BLaER1 (cell line): ENCODE data around the gene GPER1.
"Not testable (repeated sequence)": the region's sequence is repeated elsewhere in the genome, so short reads cannot be mapped to it uniquely, and the experiment has no call there.

Experiments used
- H3K27ac ChIP-seq: shearing (Covaris generic); formaldehyde crosslinking; 2 replicates; pipeline ENCODE4 v1.8.1; 2022
- H3K27me3 ChIP-seq: shearing (Covaris generic); formaldehyde crosslinking; 2 replicates; pipeline ENCODE4 v1.8.1; 2022
- H3K36me3 ChIP-seq: shearing (Covaris generic); formaldehyde crosslinking; 2 replicates; pipeline ENCODE4 v1.8.1; 2022
- H3K4me1 ChIP-seq: shearing (Covaris generic); formaldehyde crosslinking; 2 replicates; pipeline ENCODE4 v1.8.1; 2022
- H3K4me2 ChIP-seq: shearing (Covaris generic); formaldehyde crosslinking; 2 replicates; pipeline ENCODE4 v1.8.1; 2022
- H3K4me3 ChIP-seq: shearing (Covaris generic); formaldehyde crosslinking; 2 replicates; pipeline ENCODE4 v1.8.1; 2022
- H3K9ac ChIP-seq: shearing (Covaris generic); formaldehyde crosslinking; 2 replicates; pipeline ENCODE4 v1.8.1; 2022
- H3K9me3 ChIP-seq: shearing (Covaris generic); formaldehyde crosslinking; 2 replicates; pipeline ENCODE4 v1.8.1; 2022
- H4K20me1 ChIP-seq: shearing (Covaris generic); formaldehyde crosslinking; 2 replicates; pipeline ENCODE4 v1.8.1; 2022
- Cebpa-rat ChIP-seq: shearing (Covaris generic); IDR thresholded peaks from 2 replicates; pipeline ENCODE4 v1.8.1; 2022

GPER1 gene

GRCh38 chr7:1065585-1066241 lies 22.2 kb upstream of the GPER1 start:
- Histone ChIP-seq H4K20me1 (peaks cover 53% of the 10 kb centered on the region), H3K4me3 (peak overlapping the region; percentile 27; the same call in 1 of the 2 replicates), H3K4me1 (peaks cover 59% of the 10 kb centered on the region), H3K9me3 (no peaks in the 10 kb centered on the region), H3K36me3 (0 out of 2 replicates have a peak, but pooled peaks cover under 1% of the 10 kb centered on the region), H3K9ac (0 out of 2 replicates have a peak overlapping the region, but pooled peaks have one; percentile 42), H3K27me3 (no peaks in the 10 kb centered on the region), H3K4me2 (peak overlapping the region; percentile 89), H3K27ac (no peak overlapping the region)
- no peak for TF ChIP-seq Cebpa-rat

GRCh38 chr7:1066242-1066588 lies 21.7 kb upstream of the GPER1 start:
- H3K4me1 ChIP-seq, result peaks cover 54% of the 10 kb centered on the region
- H3K4me2 ChIP-seq, result peak overlapping the region; percentile 89
- no peak overlapping the region for H3K9ac ChIP-seq
- no peak overlapping the region; the same call in 1 of the 2 replicates for H3K4me3 ChIP-seq
- H3K27me3 ChIP-seq, result no peaks in the 10 kb centered on the region
- 0 out of 2 replicates have a peak, but pooled peaks cover 5% of the 10 kb centered on the region for H3K36me3 ChIP-seq
- peaks cover 48% of the 10 kb centered on the region for H4K20me1 ChIP-seq
- no peak overlapping the region for H3K27ac ChIP-seq
- H3K9me3 ChIP-seq, result no peaks in the 10 kb centered on the region
- TF ChIP-seq Cebpa-rat, result no peak

- TF ChIP-seq Cebpa-rat, result no peak
- no peak overlapping the region for H3K9ac ChIP-seq
- H3K27me3 ChIP-seq, result no peaks in the 10 kb centered on the region
- H4K20me1 ChIP-seq, result peaks cover 36% of the 10 kb centered on the region
- no peak overlapping the region for H3K4me2 ChIP-seq
- peaks cover 36% of the 10 kb centered on the region for H3K4me1 ChIP-seq
- H3K9me3 ChIP-seq, result no peaks in the 10 kb centered on the region
- no peak overlapping the region for H3K4me3 ChIP-seq
- H3K27ac ChIP-seq, result no peak overlapping the region
- 0 out of 2 replicates have a peak, but pooled peaks cover 5% of the 10 kb centered on the region for H3K36me3 ChIP-seq
Observed at GRCh38 chr7:1068013-1068412, 19.9 kb upstream of the GPER1 start.

GRCh38 chr7:1068619-1069018 lies 19.3 kb upstream of the GPER1 start:
- Histone ChIP-seq H3K4me1 (peaks cover 30% of the 10 kb centered on the region), H3K36me3 (0 out of 2 replicates have a peak, but pooled peaks cover 5% of the 10 kb centered on the region), H3K9me3 (no peaks in the 10 kb centered on the region), H3K4me3 (no peak overlapping the region), H3K9ac (no peak overlapping the region), H3K27ac (no peak overlapping the region), H3K27me3 (no peaks in the 10 kb centered on the region), H3K4me2 (no peak overlapping the region), H4K20me1 (peaks cover 30% of the 10 kb centered on the region)
- TF ChIP-seq Cebpa-rat, result no peak

- no peak overlapping the region for H3K4me3 ChIP-seq
- H3K27ac ChIP-seq, result no peak overlapping the region
- no peak overlapping the region for H3K9ac ChIP-seq
- H3K27me3 ChIP-seq, result no peaks in the 10 kb centered on the region
- H3K4me2 ChIP-seq, result no peak overlapping the region
- H3K4me1 ChIP-seq, result peaks cover 21% of the 10 kb centered on the region
- 0 out of 2 replicates have a peak, but pooled peaks cover 5% of the 10 kb centered on the region for H3K36me3 ChIP-seq
- H4K20me1 ChIP-seq, result peaks cover 16% of the 10 kb centered on the region
- TF ChIP-seq Cebpa-rat, result no peak
- no peaks in the 10 kb centered on the region for H3K9me3 ChIP-seq
Observed at GRCh38 chr7:1070544-1071011, 17.3 kb upstream of the GPER1 start.

- no peaks in the 10 kb centered on the region for H3K9me3 ChIP-seq
- TF ChIP-seq Cebpa-rat, result no peak
- no peaks in the 10 kb centered on the region for H3K27me3 ChIP-seq
- H3K4me2 ChIP-seq, result no peak overlapping the region
- 0 out of 2 replicates have a peak, but pooled peaks cover 6% of the 10 kb centered on the region for H4K20me1 ChIP-seq
- H3K4me3 ChIP-seq, result no peak overlapping the region
- no peak overlapping the region for H3K27ac ChIP-seq
- H3K36me3 ChIP-seq, result 0 out of 2 replicates have a peak, but pooled peaks cover 5% of the 10 kb centered on the region
- H3K9ac ChIP-seq, result no peak overlapping the region
- peaks cover 23% of the 10 kb centered on the region for H3K4me1 ChIP-seq
Observed at GRCh38 chr7:1071731-1072254, 16.1 kb upstream of the GPER1 start.

GRCh38 chr7:1073142-1073977 lies 14.6 kb upstream of the GPER1 start:
- no peak for TF ChIP-seq Cebpa-rat
- Histone ChIP-seq H3K27ac (no peak overlapping the region), H3K9me3 (no peaks in the 10 kb centered on the region), H4K20me1 (0 out of 2 replicates have a peak, but pooled peaks cover 6% of the 10 kb centered on the region), H3K9ac (0 out of 2 replicates have a peak overlapping the region, but pooled peaks have one; percentile 24), H3K4me1 (peaks cover 38% of the 10 kb centered on the region), H3K4me3 (no peak overlapping the region), H3K27me3 (no peaks in the 10 kb centered on the region), H3K4me2 (no peak overlapping the region), H3K36me3 (0 out of 2 replicates have a peak, but pooled peaks cover 5% of the 10 kb centered on the region)

- H3K4me2 ChIP-seq, H3K27ac ChIP-seq, H3K36me3 ChIP-seq, H4K20me1 ChIP-seq, H3K27me3 ChIP-seq, H3K9me3 ChIP-seq, H3K9ac ChIP-seq, H3K4me3 ChIP-seq: not testable (repeated sequence)
- H3K4me1 ChIP-seq, result peaks cover 45% of the 10 kb centered on the region
Observed at GRCh38 chr7:1074018-1074417, 13.9 kb upstream of the GPER1 start.

- Histone ChIP-seq H3K27ac (no peak overlapping the region), H4K20me1 (0 out of 2 replicates have a peak, but pooled peaks cover 6% of the 10 kb centered on the region), H3K4me3 (no peak overlapping the region), H3K4me1 (peaks cover 53% of the 10 kb centered on the region), H3K9me3 (no peaks in the 10 kb centered on the region), H3K9ac (no peak overlapping the region), H3K27me3 (no peaks in the 10 kb centered on the region), H3K4me2 (peak overlapping the region; percentile 23), H3K36me3 (0 out of 2 replicates have a peak, but pooled peaks cover 5% of the 10 kb centered on the region)
- no peak for TF ChIP-seq Cebpa-rat
Observed at GRCh38 chr7:1074593-1075431, 13.1 kb upstream of the GPER1 start.
